Uterus (tissue), 4 donors: Measurements from ENCODE around the gene ZNF205. TPM values are rescaled to one million over a fixed set of nuclear protein-coding genes. Genes with fewer than 3 reads are reported as not detected.

Experiments
- DNase-seq, 2 donors: peaks; one replicate each; pipeline ENCODE4 v3.0.0-alpha.2; 2019 to 2020
- H3K27ac ChIP-seq, 2 donors: fragments of 200-600 bp; sonication (generic); 1 replicate in 1 of 2; 2 replicates in 1 of 2; pipeline ENCODE4 v1.5.1; 2016 to 2018
- H3K27me3 ChIP-seq, 2 donors: fragments of 200-600 bp; sonication (generic); one replicate each; pipeline ENCODE4 v1.5.1; 2018 to 2019; ENCODE audit warnings: control low read depth in 1 of 2
- H3K36me3 ChIP-seq, 2 donors: fragments of 200-600 bp; sonication (generic); one replicate each; pipeline ENCODE4 v1.5.1; 2019; ENCODE audit warnings: control low read depth in 1 of 2
- H3K4me1 ChIP-seq, 2 donors: fragments of 200-600 bp; sonication (generic); one replicate each; pipeline ENCODE4 v1.5.1; 2018 to 2019; ENCODE audit warnings: control low read depth in 1 of 2
- H3K4me3 ChIP-seq, 2 donors: fragments of 200-600 bp; sonication (generic); 1 replicate in 1 of 2; 2 replicates in 1 of 2; pipeline ENCODE4 v1.5.1; 2018 to 2019; ENCODE audit warnings: mild to moderate bottlenecking in 1 of 2
- H3K9me3 ChIP-seq, 2 donors: fragments of 200-600 bp; sonication (generic); one replicate each; pipeline ENCODE4 v1.5.1; 2019; ENCODE audit warnings: control low read depth in 1 of 2
- POLR2A ChIP-seq, 2 donors: fragments of 450-650 bp; IDR thresholded peaks; one replicate each; pipeline ENCODE4 v1.6.1; 2016; ENCODE audit warnings: antibody characterized with exemption in 2 of 2, mild to moderate bottlenecking in 1 of 2, moderate library complexity in 1 of 2
- intact Hi-C: fragments of 100-400 bp; cut with DNase I; formaldehyde crosslinking; loops from one replicate; pipeline ENCODE4 v1.15.1; 2023; ENCODE audit warnings: low total_unique reads
- total RNA-seq, 4 donors: library from RNA; depleted of rRNA in 3 of 4; stranded (reverse); fragments of >200 nt in 3 of 4; gene quantifications; one replicate each; pipeline versions ENCODE4 v1.1.0 to v1.2.4, GENCODE V29; 2014 to 2023
- TF ChIP-seq, protein P1 (sequence below), 4 experiments: fragments of 200-600 bp in 2 of 4; fragments of 450-650 bp in 2 of 4; sonication (generic) in 2 of 4; IDR thresholded peaks; one replicate each; pipeline ENCODE4 v1.5.1; 2016 to 2019; ENCODE audit warnings: antibody characterized with exemption in 4 of 4, mild to moderate bottlenecking in 2 of 4, moderate library complexity in 1 of 4
- donor health status: DM: yes; HTN: yes; CAD: no.

ZNF205 gene
- total RNA-seq, 4 donors from 2014 or later: 12.9 to 26.9 (median 18.3) TPM

DNA sequence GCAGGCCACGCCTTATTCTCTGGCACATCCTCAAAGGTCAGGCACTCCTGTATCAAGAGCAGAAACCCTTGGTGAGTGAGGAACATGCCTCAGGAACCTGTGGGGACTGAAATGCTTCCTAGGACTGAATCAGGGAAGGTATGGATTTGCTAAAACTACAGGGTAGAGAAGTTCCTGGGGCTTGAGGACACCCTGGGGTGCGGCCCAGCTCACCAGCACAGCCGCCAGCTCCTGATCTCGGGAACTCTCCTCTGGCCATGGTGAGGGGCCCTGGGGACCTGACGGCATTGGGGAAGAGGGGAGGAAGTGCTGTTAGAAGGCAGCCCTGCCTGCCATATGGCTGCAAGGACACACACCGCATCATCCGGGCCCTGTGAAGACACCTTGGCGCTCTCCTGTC lies 20.8 kb upstream of the ZNF205 start:
- no peaks in the 10 kb centered on the region for H3K4me1 ChIP-seq
- no peaks in the 10 kb centered on the region for H3K36me3 ChIP-seq
- H3K9me3 ChIP-seq: no peaks in the 10 kb centered on the region
- peaks cover 0 to 6% of the 10 kb centered on the region in 2 donors for H3K27me3 ChIP-seq
- no peak overlapping the region for H3K4me3 ChIP-seq
- no peak for DNase-seq
- H3K27ac ChIP-seq: no peak overlapping the region
- intact Hi-C loops: no loop called here
- TF ChIP-seq, protein P1, sequence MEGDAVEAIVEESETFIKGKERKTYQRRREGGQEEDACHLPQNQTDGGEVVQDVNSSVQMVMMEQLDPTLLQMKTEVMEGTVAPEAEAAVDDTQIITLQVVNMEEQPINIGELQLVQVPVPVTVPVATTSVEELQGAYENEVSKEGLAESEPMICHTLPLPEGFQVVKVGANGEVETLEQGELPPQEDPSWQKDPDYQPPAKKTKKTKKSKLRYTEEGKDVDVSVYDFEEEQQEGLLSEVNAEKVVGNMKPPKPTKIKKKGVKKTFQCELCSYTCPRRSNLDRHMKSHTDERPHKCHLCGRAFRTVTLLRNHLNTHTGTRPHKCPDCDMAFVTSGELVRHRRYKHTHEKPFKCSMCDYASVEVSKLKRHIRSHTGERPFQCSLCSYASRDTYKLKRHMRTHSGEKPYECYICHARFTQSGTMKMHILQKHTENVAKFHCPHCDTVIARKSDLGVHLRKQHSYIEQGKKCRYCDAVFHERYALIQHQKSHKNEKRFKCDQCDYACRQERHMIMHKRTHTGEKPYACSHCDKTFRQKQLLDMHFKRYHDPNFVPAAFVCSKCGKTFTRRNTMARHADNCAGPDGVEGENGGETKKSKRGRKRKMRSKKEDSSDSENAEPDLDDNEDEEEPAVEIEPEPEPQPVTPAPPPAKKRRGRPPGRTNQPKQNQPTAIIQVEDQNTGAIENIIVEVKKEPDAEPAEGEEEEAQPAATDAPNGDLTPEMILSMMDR (IDR thresholded peaks at IDR 0.05): no peak
- TF ChIP-seq POLR2A (IDR thresholded peaks at IDR 0.05): no peak

DNA sequence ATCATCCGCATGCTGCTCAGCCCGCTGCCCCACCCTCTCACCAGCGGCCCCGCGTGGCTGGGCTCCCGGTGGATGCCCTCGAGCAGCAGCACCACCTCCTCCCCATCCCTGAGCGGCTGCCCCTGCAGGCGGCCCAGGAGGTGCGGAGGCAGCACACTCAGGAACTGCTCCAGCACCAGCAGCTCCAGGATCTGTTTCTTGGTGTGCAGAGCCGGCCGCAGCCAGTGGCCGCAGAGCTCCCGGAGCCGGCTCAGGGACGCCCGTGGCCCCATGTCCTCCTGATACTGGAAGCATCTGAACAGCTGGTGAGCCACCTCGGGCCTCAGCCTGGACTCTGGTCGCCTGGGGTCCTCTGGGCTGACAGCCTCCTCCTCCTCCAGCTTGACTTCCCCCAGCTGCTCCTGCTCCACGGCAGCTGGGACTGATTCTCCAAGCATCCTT lies 19.9 kb upstream of the ZNF205 start:
- no peaks in the 10 kb centered on the region for H3K9me3 ChIP-seq
- H3K4me3 ChIP-seq: no peak overlapping the region
- H3K27me3 ChIP-seq: peaks cover 0 to 6% of the 10 kb centered on the region in 2 donors
- DNase-seq: no peak
- H3K4me1 ChIP-seq: no peaks in the 10 kb centered on the region
- intact Hi-C loops: no loop called here
- no peak overlapping the region for H3K27ac ChIP-seq
- H3K36me3 ChIP-seq: no peaks in the 10 kb centered on the region
- no peak for TF ChIP-seq POLR2A (IDR thresholded peaks at IDR 0.05)
- TF ChIP-seq, protein P1 (IDR thresholded peaks at IDR 0.05): no peak

DNA sequence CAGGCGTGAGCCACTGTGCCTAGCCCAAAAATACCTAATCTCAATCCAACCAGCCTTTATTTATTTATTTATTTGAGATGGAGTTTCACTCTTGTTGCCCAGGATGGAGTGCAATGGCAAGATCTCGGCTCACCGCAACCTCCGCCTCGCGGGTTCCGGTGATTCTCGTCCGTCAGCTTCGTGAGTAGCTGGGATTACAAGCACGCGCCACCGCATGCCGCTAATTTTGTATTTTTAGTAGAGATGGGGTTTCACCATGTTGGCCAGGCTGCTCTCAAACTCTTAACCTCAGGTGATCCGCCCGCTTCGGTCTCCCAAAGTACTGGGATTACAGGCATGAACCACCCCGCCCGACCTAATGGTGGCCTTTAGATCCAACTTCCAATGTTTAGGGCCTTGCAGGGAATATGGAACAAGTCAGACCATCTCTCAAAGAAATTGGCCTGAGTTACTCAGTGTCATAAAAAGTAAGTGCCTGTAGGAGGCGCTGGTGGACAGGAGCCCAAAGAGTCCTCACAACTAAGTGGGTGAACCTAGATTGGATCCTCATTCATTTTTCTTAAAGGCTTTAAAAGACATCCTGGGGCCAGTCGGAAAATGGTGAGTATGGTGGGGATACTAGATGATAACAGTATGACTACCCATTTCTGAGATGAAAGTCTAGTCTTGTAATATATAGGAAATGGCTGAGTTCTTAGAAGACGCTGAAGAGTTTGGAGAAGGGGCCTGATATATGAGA lies 17.9 kb upstream of the ZNF205 start:
- no peak overlapping the region for H3K27ac ChIP-seq
- no peak overlapping the region for H3K4me3 ChIP-seq
- no peak for DNase-seq
- no peaks in the 10 kb centered on the region for H3K36me3 ChIP-seq
- TF ChIP-seq, protein P1 (IDR thresholded peaks at IDR 0.05): no peak
- no peak for TF ChIP-seq POLR2A (IDR thresholded peaks at IDR 0.05)
- intact Hi-C loops: no loop called here
- H3K4me1 ChIP-seq: no peaks in the 10 kb centered on the region
- H3K9me3 ChIP-seq: no peaks in the 10 kb centered on the region
- peaks cover 0 to 6% of the 10 kb centered on the region in 2 donors for H3K27me3 ChIP-seq

DNA sequence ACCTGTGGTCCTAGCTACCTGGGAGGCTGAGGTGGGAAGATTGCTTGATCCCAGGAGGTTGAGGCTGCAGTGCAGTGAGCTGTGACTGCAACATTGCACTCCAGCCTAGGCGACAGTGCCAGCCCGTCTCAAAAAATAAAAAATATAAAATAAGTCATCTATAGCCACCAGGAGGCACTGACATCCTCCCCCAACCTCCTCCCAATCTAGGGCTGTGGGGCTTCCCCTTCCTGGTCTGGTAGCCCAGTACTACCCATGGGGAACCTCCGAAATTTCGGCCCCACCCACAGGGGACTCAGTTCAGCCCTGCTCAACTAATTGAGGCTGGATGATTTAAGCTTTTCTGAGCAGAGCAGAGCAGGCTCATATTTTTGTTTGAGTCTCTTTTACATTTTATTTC lies 16.5 kb upstream of the ZNF205 start:
- Histone ChIP-seq H3K4me1 (no peaks in the 10 kb centered on the region), H3K36me3 (no peaks in the 10 kb centered on the region), H3K27ac (no peak overlapping the region), H3K9me3 (no peaks in the 10 kb centered on the region), H3K27me3 (peaks cover 0 to 6% of the 10 kb centered on the region in 2 donors), H3K4me3 (no peak overlapping the region)
- no peak for TF ChIP-seq POLR2A (IDR thresholded peaks at IDR 0.05)
- TF ChIP-seq, protein P1 (IDR thresholded peaks at IDR 0.05): peak in 1 of 4 experiments; percentile 9
- DNase-seq: no peak
- intact Hi-C loops: no loop called here

DNA sequence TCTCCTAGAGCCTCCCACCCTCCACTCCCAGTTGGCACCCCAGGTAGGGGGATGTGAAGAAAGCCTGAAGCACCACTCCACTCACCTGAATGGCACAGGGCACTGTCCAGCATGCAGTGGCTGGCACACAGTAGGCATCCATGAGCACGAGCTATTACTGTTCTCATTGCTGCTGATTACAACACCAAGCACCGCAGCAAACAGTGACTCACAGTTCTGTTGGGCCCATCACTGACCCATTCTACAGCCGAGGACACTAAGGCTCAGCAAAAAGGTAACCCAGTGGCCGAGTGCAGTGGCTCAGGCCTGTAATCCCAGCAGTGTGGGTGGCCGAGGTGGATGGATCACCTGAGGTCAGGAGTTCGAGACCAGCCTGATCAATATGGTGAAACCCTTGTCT lies 16.0 kb upstream of the ZNF205 start:
- Histone ChIP-seq H3K36me3 (no peaks in the 10 kb centered on the region), H3K27me3 (peaks cover 0 to 6% of the 10 kb centered on the region in 2 donors), H3K4me3 (no peak overlapping the region), H3K9me3 (no peaks in the 10 kb centered on the region), H3K27ac (no peak overlapping the region), H3K4me1 (no peaks in the 10 kb centered on the region)
- TF ChIP-seq POLR2A (IDR thresholded peaks at IDR 0.05): no peak
- TF ChIP-seq, protein P1 (IDR thresholded peaks at IDR 0.05): no peak
- intact Hi-C loops: no loop called here
- no peak for DNase-seq
